SK-N-SH treated with all-trans-retinoic acid at 6 μM for 48 hours (cell line): ENCODE data around the gene ABCA7.

Experiments
- ATAC-seq: fragments of 200-7000 bp; cut with Tn5 transposase; 3 replicates; pipeline ENCODE4 v1.9.1; 2020; ENCODE audit warnings: mild to moderate bottlenecking, moderate library complexity
- ARNTL ChIP-seq: fragments of 450-650 bp; formaldehyde crosslinking; IDR thresholded peaks from 2 replicates; pipeline ENCODE4 v1.5.0; 2020; ENCODE audit warnings: low read depth, mild to moderate bottlenecking, moderate library complexity, borderline replicate concordance
- BACH2 ChIP-seq: fragments of 250-450 bp; sonication (Bioruptor Pico); IDR thresholded peaks from 2 replicates; pipeline ENCODE4 v1.9.0; 2021; ENCODE audit warnings: mild to moderate bottlenecking, borderline replicate concordance
- CREB5 ChIP-seq: fragments of 250-450 bp; sonication (Bioruptor Pico); IDR thresholded peaks from 2 replicates; pipeline ENCODE4 v1.5.1; 2020; ENCODE audit warnings: low read depth, mild to moderate bottlenecking, moderate library complexity
- CSDC2 ChIP-seq: fragments of 250-450 bp; sonication (Bioruptor Pico); IDR thresholded peaks from 2 replicates; pipeline ENCODE4 v1.5.0; 2020; ENCODE audit warnings: mild to moderate bottlenecking, moderate library complexity
- CSRNP3 ChIP-seq: fragments of 250-450 bp; sonication (Bioruptor Pico); IDR thresholded peaks from 2 replicates; pipeline ENCODE4 v1.5.1; 2021; ENCODE audit warnings: mild to moderate bottlenecking, moderate library complexity
- GLIS3 ChIP-seq: fragments of 250-450 bp; sonication (Bioruptor Pico); IDR thresholded peaks from 2 replicates; pipeline ENCODE4 v1.5.0; 2020; ENCODE audit warnings: mild to moderate bottlenecking, moderate library complexity
- ISL1 ChIP-seq: fragments of 250-450 bp; sonication (Bioruptor Pico); IDR thresholded peaks from 2 replicates; pipeline ENCODE4 v2.1.2; 2022; ENCODE audit warnings: mild to moderate bottlenecking, moderate library complexity
- OSR1 ChIP-seq: fragments of 250-450 bp; sonication (Bioruptor Pico); IDR thresholded peaks from 2 replicates; pipeline ENCODE4 v1.8.0; 2022; ENCODE audit warnings: moderate library complexity, mild to moderate bottlenecking, inconsistent platforms
- POU6F1 ChIP-seq: fragments of 250-450 bp; sonication (Bioruptor Pico); IDR thresholded peaks from 2 replicates; pipeline ENCODE4 v1.8.0; 2021; ENCODE audit warnings: low read depth, mild to moderate bottlenecking, moderate library complexity, borderline replicate concordance
- PPARA ChIP-seq: fragments of 250-450 bp; sonication (Bioruptor Pico); IDR thresholded peaks from 2 replicates; pipeline ENCODE4 v1.5.0; 2020; ENCODE audit warnings: mild to moderate bottlenecking, borderline replicate concordance
- RARB ChIP-seq: fragments of 250-450 bp; sonication (Bioruptor Pico); IDR thresholded peaks from 2 replicates; pipeline ENCODE4 v1.8.0; 2021; ENCODE audit warnings: mild to moderate bottlenecking, moderate library complexity
- SNAI2 ChIP-seq: fragments of 250-450 bp; sonication (Bioruptor Pico); IDR thresholded peaks from 2 replicates; pipeline ENCODE4 v1.5.0; 2020; ENCODE audit warnings: mild to moderate bottlenecking, moderate library complexity
- TSHZ2 ChIP-seq: fragments of 250-450 bp; sonication (Bioruptor Pico); IDR thresholded peaks from 2 replicates; pipeline ENCODE4 v1.5.0; 2020; ENCODE audit warnings: mild to moderate bottlenecking, moderate library complexity
- ZFP3 ChIP-seq: fragments of 250-450 bp; sonication (Bioruptor Pico); IDR thresholded peaks from 2 replicates; pipeline ENCODE4 v1.5.0; 2020; ENCODE audit warnings: mild to moderate bottlenecking, moderate library complexity
- ZFP30 ChIP-seq: fragments of 450-650 bp; formaldehyde crosslinking; IDR thresholded peaks from 2 replicates; pipeline ENCODE4 v1.5.0; 2022; ENCODE audit warnings: mild to moderate bottlenecking, moderate library complexity
- ZNF565 ChIP-seq: fragments of 450-650 bp; formaldehyde crosslinking; conservative IDR thresholded peaks from 2 replicates; pipeline ENCODE4 v1.5.0; 2020; ENCODE audit warnings: low read depth, mild to moderate bottlenecking, moderate library complexity
- ZNF70 ChIP-seq: fragments of 450-650 bp; formaldehyde crosslinking; IDR thresholded peaks from 2 replicates; pipeline ENCODE4 v1.5.0; 2020; ENCODE audit warnings: mild to moderate bottlenecking, moderate library complexity
- ZNF8 ChIP-seq: fragments of 450-650 bp; formaldehyde crosslinking; IDR thresholded peaks from 2 replicates; pipeline ENCODE4 v1.5.0; 2020; ENCODE audit warnings: mild to moderate bottlenecking, moderate library complexity

ABCA7 gene

GRCh38 chr19:1107661-1108261, 67.9 kb downstream of the ABCA7 start (continued):
- no peak for TF ChIP-seq TSHZ2 (CRISPR knock-in tag)

GRCh38 chr19:1108291-1109031, 68.6 kb downstream of the ABCA7 start:
- TF ChIP-seq ZNF70 (CRISPR knock-in tag) (no peak), POU6F1 (no peak), CSDC2 (CRISPR knock-in tag) (no peak), SNAI2 (CRISPR knock-in tag) (no peak), ISL1 (CRISPR knock-in tag) (no peak), BACH2 (CRISPR knock-in tag) (no peak), CREB5 (CRISPR knock-in tag) (no peak), ZNF8 (CRISPR knock-in tag) (no peak)
- no peak for ATAC-seq

GRCh38 chr19:1109032-1109551, 69.2 kb downstream of the ABCA7 start:
- TF ChIP-seq ISL1 (CRISPR knock-in tag) = no peak
- no peak for ATAC-seq

GRCh38 chr19:1109697-1110671, 70.1 kb downstream of the ABCA7 start:
- ATAC-seq = no peak
- TF ChIP-seq SNAI2 (CRISPR knock-in tag) (no peak), ZFP30 (CRISPR knock-in tag) (no peak), ZNF8 (CRISPR knock-in tag) (no peak), OSR1 (no peak)
- TF ChIP-seq, all 23 proteins: peak for 0

- no peak for ATAC-seq
- TF ChIP-seq GLIS3 (CRISPR knock-in tag) = no peak
- no peak for TF ChIP-seq ISL1 (CRISPR knock-in tag)
- no peak for TF ChIP-seq CREB5 (CRISPR knock-in tag)
- TF ChIP-seq ZFP3 (CRISPR knock-in tag) = no peak
- TF ChIP-seq ARNTL = no peak
- no peak for TF ChIP-seq SNAI2 (CRISPR knock-in tag)
- no peak for TF ChIP-seq PPARA
- no peak for TF ChIP-seq ZNF565 (CRISPR knock-in tag)
- no peak for TF ChIP-seq RARB (CRISPR knock-in tag)
- TF ChIP-seq TSHZ2 (CRISPR knock-in tag) = no peak
- no peak for TF ChIP-seq CSRNP3 (CRISPR knock-in tag)
Measured at GRCh38 chr19:1110809-1111640, 71.1 kb downstream of the ABCA7 start.
